ENCODE data around the gene GVQW3. TPM values are rescaled to one million over a fixed set of nuclear protein-coding genes. Genes with fewer than 3 reads are reported as not detected.

The GVQW3 gene
- total and polyA plus RNA-seq, 2 of the 13 experiments (the other 11 are each of a cell fraction or from before 2014, with no cell fraction given) = 5.0 to 5.6 TPM

DNA sequence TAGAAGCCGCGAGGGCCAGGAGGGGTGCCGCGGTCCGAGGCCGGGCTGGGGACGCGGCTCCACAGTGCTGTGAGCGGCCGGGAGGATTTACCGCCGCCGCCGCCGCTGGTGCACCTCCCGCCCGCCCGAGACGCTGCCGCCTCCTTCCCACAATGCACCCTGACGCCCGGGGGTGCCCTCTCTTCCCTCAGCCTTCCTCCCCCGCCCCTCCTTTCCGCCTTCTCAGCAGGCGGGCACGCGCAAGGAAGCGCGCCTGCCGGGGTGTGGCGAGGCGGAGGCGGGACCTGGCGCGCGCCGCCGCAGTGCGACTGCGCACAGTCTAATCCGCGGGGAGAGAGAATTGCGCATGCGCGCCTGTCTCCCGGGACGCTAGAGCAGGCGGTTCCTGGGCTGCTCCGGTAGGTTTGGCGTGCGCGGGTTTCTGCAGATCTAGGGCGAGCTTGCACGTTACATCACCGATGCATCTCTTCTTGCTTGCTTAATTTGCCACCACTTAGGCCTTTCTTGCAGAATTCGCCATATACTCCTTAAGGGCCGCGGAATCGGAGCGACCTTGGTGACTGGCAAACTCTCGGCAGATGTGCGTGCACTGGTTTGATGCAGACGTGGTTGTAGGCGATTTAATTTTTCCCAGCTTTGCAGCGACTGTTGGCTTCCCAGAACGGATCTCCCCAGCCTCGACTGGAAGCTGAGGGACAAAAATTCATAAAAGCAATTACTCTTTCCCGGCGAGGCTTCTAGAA is at the start of gene GVQW3, which contains the start of gene THAP12 (continued):
- TF ChIP-seq HNRNPL (IDR thresholded peaks at IDR 0.05; ENCODE audit: low read depth, low read length) (no peak), ELF3 (CRISPR knock-in tag; IDR thresholded peaks at IDR 0.05) (peak; percentile 85), POGZ (CRISPR knock-in tag; IDR thresholded peaks at IDR 0.05) (peak; percentile 75), AHDC1 (CRISPR knock-in tag; IDR thresholded peaks at IDR 0.05; ENCODE audit: borderline replicate concordance) (no peak), ZNF382 (CRISPR knock-in tag; IDR thresholded peaks at IDR 0.05; ENCODE audit: borderline replicate concordance) (no peak), MZF1 (CRISPR knock-in tag; IDR thresholded peaks at IDR 0.05; ENCODE audit: borderline replicate concordance) (no peak), ZNF230 (CRISPR knock-in tag; IDR thresholded peaks at IDR 0.05) (no peak), ZNF619 (CRISPR knock-in tag; IDR thresholded peaks at IDR 0.05) (peak; percentile 56; the same call in 1 of the 2 replicates), SP2 (CRISPR knock-in tag; IDR thresholded peaks at IDR 0.05) (peak; percentile 52), RFX1 (IDR thresholded peaks at IDR 0.05) (no peak; the same call in 1 of the 2 replicates), ARNT2 (CRISPR knock-in tag; IDR thresholded peaks at IDR 0.05; ENCODE audit: low read depth) (peak; percentile 64; the same call in 1 of the 2 replicates), YEATS4 (CRISPR knock-in tag; IDR thresholded peaks at IDR 0.05; ENCODE audit: borderline replicate concordance) (no peak), ZC3H13 (CRISPR knock-in tag; IDR thresholded peaks at IDR 0.05) (peak; percentile 80; the same call in 1 of the 2 replicates), HNF1A (IDR thresholded peaks at IDR 0.05; ENCODE audit: low read depth) (no peak), HNF1A (CRISPR knock-in tag; IDR thresholded peaks at IDR 0.05; ENCODE audit: borderline replicate concordance) (no peak), MXD4 (CRISPR knock-in tag; IDR thresholded peaks at IDR 0.05) (peak; percentile 70), KDM5B (CRISPR knock-in tag; IDR thresholded peaks at IDR 0.05; ENCODE audit: borderline replicate concordance) (peak; percentile 47; the same call in 1 of the 2 replicates), ZNF772 (CRISPR knock-in tag; IDR thresholded peaks at IDR 0.05) (peak; percentile 64; the same call in 1 of the 2 replicates), STAT5B (CRISPR knock-in tag; IDR thresholded peaks at IDR 0.05) (no peak)
